Left colon (tissue), 2 donors: ENCODE data around the gene ZNF821. TPM values are rescaled to one million over a fixed set of nuclear protein-coding genes. Genes with fewer than 3 reads are reported as not detected.
"Not testable (repeated sequence)": the region's sequence is repeated elsewhere in the genome, so short reads cannot be mapped to it uniquely, and the experiment has no call there.

ENCODE experiments used
- ATAC-seq: fragments of 200-7000 bp; cut with Tn5 transposase; one replicate; pipeline ENCODE4 v1.9.1; 2020; ENCODE audit warnings: mild to moderate bottlenecking, moderate library complexity
- DNase-seq, 2 donors: peaks; one replicate each; pipeline ENCODE4 v3.0.0-alpha.2; 2020
- intact Hi-C, 2 donors: fragments of 100-400 bp; cut with DNase I in 1 of 2; cut with micrococcal nuclease in 1 of 2; formaldehyde crosslinking; loops; one replicate each; pipeline versions ENCODE4 v1.11.2 to v1.14.0; 2022; cut with DNase I, micrococcal nuclease
- total RNA-seq, 2 donors: library from RNA; stranded (reverse); fragmentation: NEBNext Ultra II Directional; extraction: Animal tissue kit (Norgen Biotek cat#: 25700); gene quantifications; one replicate each; pipeline ENCODE4 v1.2.1, GENCODE V29; 2021
- donor health status: DM: no; HTN: no; CAD: no.
- donor health status: DM: yes; HTN: yes; CAD: no.

ZNF821 gene
- total RNA-seq, 2 donors from 2014 or later, result 12.5 to 13.0 TPM

DNA sequence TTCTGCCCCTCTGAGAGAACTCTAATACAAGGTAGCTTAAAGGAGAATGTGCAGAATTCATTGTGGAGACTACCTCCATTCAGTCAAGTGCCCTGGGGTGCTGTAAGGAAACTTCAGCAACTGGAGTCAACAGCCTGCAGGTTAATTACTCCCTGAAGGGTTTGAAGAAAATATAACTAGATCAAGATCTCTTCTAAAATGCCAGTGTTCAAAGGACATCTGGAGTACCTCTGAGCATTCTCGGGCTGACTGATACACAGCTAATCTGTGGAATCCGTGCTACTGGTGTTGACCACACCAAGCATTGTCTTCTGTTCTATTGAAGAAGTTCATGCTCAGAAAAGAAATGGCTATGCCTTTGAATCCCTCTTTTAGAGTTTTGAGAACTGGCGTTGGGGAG, 49.7 kb downstream of the ZNF821 start:
- ATAC-seq (no peak), DNase-seq (no peak)
- intact Hi-C loops, result no loop called here

DNA sequence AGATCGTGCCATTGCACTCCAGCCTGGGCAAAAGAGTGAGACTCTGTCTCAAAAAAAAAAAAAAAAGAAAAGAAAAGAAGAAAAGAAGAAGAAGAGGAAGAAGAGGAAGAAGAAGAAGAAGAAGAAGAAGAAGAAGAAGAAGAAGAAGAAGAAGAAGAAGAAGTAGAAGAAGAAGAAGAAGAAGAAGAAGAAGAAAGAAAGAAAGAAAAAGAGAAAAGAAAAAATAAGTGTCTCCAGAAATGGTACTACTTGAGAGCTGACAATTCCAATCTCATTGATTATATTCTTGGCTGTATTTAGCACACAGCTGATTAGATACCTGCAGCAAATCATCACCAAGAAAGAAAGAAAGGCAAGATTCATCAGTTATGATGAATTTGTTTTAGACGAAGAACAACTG, 51.9 kb downstream of the ZNF821 start:
- DNase-seq, ATAC-seq, intact Hi-C loops: not testable (repeated sequence)

DNA sequence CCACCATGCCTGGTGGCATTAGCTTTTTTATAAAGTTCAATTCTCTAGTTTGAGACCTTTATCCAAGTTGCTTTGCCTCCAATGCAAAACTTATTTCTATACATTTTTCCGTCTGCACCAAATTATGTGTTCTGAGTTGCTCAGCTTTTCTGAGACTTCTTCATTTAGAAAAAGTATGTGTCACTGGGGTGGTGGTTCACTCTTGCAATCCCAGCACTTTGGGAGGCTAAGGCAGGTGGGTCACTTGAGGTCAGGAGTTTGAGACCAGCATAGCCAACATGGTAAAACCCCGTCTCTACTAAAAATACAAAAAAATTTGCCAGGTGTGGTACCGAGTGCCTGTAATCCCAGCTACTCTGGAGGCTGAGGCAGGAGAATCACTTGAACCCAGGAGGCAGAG, 52.3 kb downstream of the ZNF821 start:
- intact Hi-C loops, DNase-seq, ATAC-seq: not testable (repeated sequence)

DNA sequence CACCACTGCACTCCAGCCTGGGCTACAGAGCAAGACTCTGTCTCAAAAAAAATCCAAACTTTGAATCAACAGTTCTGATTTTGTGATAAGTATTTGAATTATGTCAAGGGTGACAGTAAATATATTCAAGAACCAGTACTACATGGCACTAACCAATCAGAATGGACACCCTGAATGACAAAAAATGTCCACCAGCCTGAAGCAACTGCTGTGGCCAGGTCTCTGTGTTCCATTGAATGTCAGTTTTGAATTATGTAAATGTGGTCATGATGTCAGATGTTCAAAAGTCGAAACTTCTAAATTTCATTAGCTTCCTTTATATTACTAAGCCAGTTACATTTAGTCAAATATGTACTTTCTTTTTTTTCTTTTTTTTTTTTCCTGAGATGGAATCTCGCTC, 53.6 kb downstream of the ZNF821 start:
- intact Hi-C loops, result no loop called here
- DNase-seq (no peak), ATAC-seq (no peak)

- intact Hi-C loops, result no loop called here
- DNase-seq, result no peak
- ATAC-seq, result no peak
These were observed 57.4 kb downstream of the ZNF821 start for GRCh38 chr16:71826533-71827017.

DNA sequence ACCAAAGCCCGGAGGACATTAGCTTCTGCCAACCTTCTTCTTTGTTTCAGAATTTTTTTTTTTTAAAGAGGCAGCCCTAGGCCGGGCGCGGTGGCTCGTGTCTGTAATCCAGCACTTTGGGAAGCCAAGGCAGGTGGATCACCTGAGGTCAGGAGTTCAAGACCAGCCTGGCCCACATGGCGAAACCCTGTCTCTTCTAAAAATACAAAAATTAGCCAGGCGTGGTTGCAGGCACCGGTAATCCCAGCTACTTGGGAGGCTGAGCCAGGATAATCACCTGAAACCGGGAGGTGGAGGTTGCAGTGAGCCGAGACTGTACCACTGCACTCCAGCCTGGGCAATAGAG, 66.9 kb downstream of the ZNF821 start:
- DNase-seq, intact Hi-C loops, ATAC-seq: not testable (repeated sequence)

- ATAC-seq (no peak), DNase-seq (no peak)
- intact Hi-C loops, result no loop called here
These were observed 72.7 kb downstream of the ZNF821 start for GRCh38 chr16:71811261-71811803.

DNA sequence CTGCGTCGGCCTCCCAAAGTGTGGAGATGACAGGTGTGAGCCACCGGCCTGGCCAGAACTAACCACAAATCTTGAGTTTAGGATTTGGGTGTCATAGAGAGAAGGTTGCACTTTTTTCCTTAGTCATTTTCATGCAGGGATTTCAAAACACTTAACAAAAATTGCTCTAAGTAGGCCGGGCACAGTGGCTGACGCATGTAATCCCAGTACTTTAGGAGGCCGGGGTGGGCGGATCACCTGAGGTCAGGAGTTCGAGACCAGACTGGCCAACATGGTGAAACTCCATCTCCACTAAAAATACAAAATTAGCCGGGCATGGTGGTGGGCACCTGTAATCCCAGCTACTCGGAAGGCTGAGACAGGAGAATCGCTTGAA, 73.8 kb downstream of the ZNF821 start:
- ATAC-seq, intact Hi-C loops: not testable (repeated sequence)

More for the DNA sequence above, 73.8 kb downstream of the ZNF821 start:
- DNase-seq, result not testable (repeated sequence)

Other genes starting within 250 kb of the ZNF821 start
- 10 to 100 TPM; 40.1 to 78.5 TPM for gene PHLPP2, start 159.5 kb downstream of the ZNF821 start, total RNA-seq
- gene AP1G1, start 75.3 kb downstream of the ZNF821 start, total RNA-seq, result 100 to 1,000 TPM; 104 to 108 TPM
- gene ATXN1L, start 38.2 kb downstream of the ZNF821 start, total RNA-seq, result 10 to 100 TPM; 17.0 to 23.6 TPM
- 100 to 1,000 TPM; 200 to 250 TPM for gene IST1, start 11.3 kb upstream of the ZNF821 start, total RNA-seq
- under 1 TPM; 0.11 to 0.15 TPM for gene PKD1L3, start 116.2 kb upstream of the ZNF821 start, total RNA-seq
- gene DHODH, start 124.6 kb upstream of the ZNF821 start, total RNA-seq, result 1 to 10 TPM; 5.6 to 6.3 TPM
- gene HP, start 170.3 kb upstream of the ZNF821 start, total RNA-seq, result not detected
- gene HPR, start 179.0 kb upstream of the ZNF821 start, total RNA-seq, result not detected
- 10 to 100 TPM in 1 of 2 donors, 1 to 10 TPM in 1; 8.8 to 10.4 TPM for gene TXNL4B, start 209.4 kb upstream of the ZNF821 start, total RNA-seq
- 10 to 100 TPM; 52.0 to 61.5 TPM for gene DHX38, start 209.7 kb upstream of the ZNF821 start, total RNA-seq